CD4-positive, alpha-beta T cell (primary cell): ENCODE measurements around the gene THAP7. TPM values are rescaled to one million over a fixed set of nuclear protein-coding genes. Genes with fewer than 3 reads are reported as not detected.

Experiments
- ATAC-seq: fragments of 200-7000 bp; cut with Tn5 transposase; one replicate; pipeline ENCODE4 v1.10.0; 2022; ENCODE audit warnings: mild to moderate bottlenecking; ENCODE audit not compliant: poor library complexity
- CTCF ChIA-PET: fragments of 350-600 bp; sonication (Branson Sonifier 250); formaldehyde crosslinking; loops from one replicate; lab custom pipeline; 2021; ENCODE audit warnings: antibody characterized with exemption, inconsistent platforms; lab: Charles Lee
- POLR2A ChIA-PET: fragments of 350-600 bp; sonication (Branson Sonifier 250); formaldehyde crosslinking; loops from one replicate; lab custom pipeline; 2021; ENCODE audit warnings: antibody characterized with exemption, inconsistent platforms; lab: Charles Lee
- DNase-seq, 14 experiments: peaks; one replicate each; pipeline ENCODE4 v3.0.0-alpha.2; 2013 to 2020; ENCODE audit warnings: mixed read lengths in 2 of 14
- H3K27ac ChIP-seq, 2 donors: one replicate each; pipeline versions ENCODE4 v1.5.1 to v1.7.0; 2013; ENCODE audit warnings: low read length in 2 of 2, low read depth in 1 of 2, mild to moderate bottlenecking in 1 of 2
- H3K27me3 ChIP-seq, 2 experiments: 1 replicate in 1 of 2; 2 replicates in 1 of 2; pipeline versions ENCODE4 v1.6.1 to v1.7.0; 2013; ENCODE audit warnings: low read length in 2 of 2, control low read depth in 1 of 2, mild to moderate bottlenecking in 1 of 2, moderate library complexity in 1 of 2; ENCODE audit not compliant: insufficient read depth in 2 of 2, control insufficient read depth in 1 of 2
- H3K36me3 ChIP-seq: one replicate; pipeline ENCODE4 v1.6.1; 2013; ENCODE audit warnings: low read length, control low read depth; ENCODE audit not compliant: insufficient read depth
- H3K4me1 ChIP-seq: one replicate; pipeline ENCODE4 v1.6.1; 2013; ENCODE audit warnings: low read length, control low read depth; ENCODE audit not compliant: insufficient read depth
- H3K4me3 ChIP-seq: one replicate; pipeline ENCODE4 v1.5.1; 2013; ENCODE audit warnings: mild to moderate bottlenecking, low read length, moderate library complexity
- H3K9me3 ChIP-seq, 2 experiments: 1 replicate in 1 of 2; 2 replicates in 1 of 2; pipeline versions ENCODE4 v1.6.1 to v1.7.0; 2013; ENCODE audit warnings: low read length in 2 of 2, mild to moderate bottlenecking in 2 of 2, control low read depth in 1 of 2, moderate library complexity in 1 of 2; ENCODE audit not compliant: control insufficient read depth in 1 of 2, insufficient read depth in 1 of 2
- H3K27ac Mint-ChIP-seq: one replicate; pipeline ENCODE4 v1.8.0; 2020; ENCODE audit warnings: mixed read lengths
- H3K27me3 Mint-ChIP-seq: one replicate; pipeline ENCODE4 v1.8.0; 2021; ENCODE audit warnings: mixed read lengths
- H3K36me3 Mint-ChIP-seq: one replicate; pipeline ENCODE4 v1.8.0; 2021; ENCODE audit warnings: low read depth, mixed read lengths
- H3K4me1 Mint-ChIP-seq: one replicate; pipeline ENCODE4 v1.8.0; 2021; ENCODE audit warnings: low read depth, mixed read lengths
- H3K4me3 Mint-ChIP-seq: one replicate; pipeline ENCODE4 v1.8.0; 2020; ENCODE audit warnings: mild to moderate bottlenecking, mixed read lengths
- H3K9me3 Mint-ChIP-seq: one replicate; pipeline ENCODE4 v1.8.0; 2020; ENCODE audit warnings: mixed read lengths
- intact Hi-C, 2 experiments: fragments of 100-400 bp; cut with DNase I in 1 of 2; cut with micrococcal nuclease in 1 of 2; formaldehyde crosslinking; loops; one replicate each; pipeline versions ENCODE4 v1.15.1 to v1.9.0; 2023 to 2025; cut with DNase I, micrococcal nuclease
- total RNA-seq, 174 experiments: library from RNA in 2 of 174; stranded (reverse) in 2 of 174; gene quantifications; one replicate each; pipeline ENCODE4 v1.2.3 and lab custom pipeline; 2021 to 2026
- TF ChIP-seq, protein P1 (sequence below): fragments of 200-600 bp; IDR thresholded peaks from one replicate; pipeline ENCODE4 v1.8.0; 2022; ENCODE audit warnings: antibody characterized with exemption, mild to moderate bottlenecking

The THAP7 gene
- total RNA-seq, 2 experiments from 2014 or later, result 82.7 to 84.0 TPM

DNA sequence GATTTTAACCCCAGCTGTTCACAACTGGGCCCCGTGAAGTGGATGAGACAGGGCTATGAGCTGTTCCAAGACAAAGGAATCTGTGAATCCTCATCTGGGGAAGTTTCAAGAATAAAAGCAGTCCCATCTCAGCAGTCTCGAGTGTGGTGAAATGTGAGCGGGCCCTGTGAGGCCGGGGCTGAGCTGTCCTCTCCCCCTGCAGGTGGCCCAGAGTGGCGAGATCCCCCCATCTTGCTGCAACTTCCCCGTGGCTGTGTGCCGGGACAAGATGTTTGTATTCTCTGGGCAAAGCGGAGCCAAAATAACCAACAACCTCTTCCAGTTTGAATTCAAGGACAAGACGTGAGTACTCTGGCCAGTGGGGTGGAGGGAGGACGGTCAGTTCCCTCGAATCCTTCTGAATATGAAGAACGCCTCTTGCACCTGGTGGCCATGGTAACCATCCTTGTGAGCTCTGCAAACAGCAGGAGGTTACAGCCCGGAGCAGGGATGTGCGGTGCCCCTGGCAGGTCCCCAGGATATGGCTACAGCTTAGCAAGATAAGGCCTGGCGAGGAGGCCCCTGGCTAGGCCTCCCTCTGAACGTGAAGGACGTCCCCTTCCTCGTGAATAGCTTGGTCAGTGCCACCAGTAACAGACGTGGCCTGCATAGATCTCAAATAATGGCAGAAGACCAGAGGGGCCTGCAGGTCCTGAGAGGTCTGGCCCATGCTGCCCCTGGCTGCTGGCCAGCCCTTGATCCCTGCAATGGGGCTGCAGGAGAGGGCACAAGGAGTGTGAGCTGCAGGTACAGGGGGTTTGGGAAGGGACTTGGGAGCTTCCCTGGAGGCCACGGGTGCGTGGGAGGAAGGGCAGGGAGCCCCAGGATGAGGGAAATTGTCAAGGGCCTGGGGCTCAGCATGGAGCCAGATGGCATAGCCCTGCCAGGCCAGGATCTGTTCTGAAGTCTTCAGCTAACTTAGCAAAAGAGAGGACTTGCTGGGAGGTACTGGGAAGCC is 11.4 kb downstream of the THAP7 start:
- Mint-ChIP-seq H3K27me3 (no peaks in the 10 kb centered on the region), H3K4me1 (no peaks in the 10 kb centered on the region), H3K4me3 (no peak overlapping the region), H3K9me3 (no peaks in the 10 kb centered on the region), H3K36me3 (peaks cover 26% of the 10 kb centered on the region), H3K27ac (no peak overlapping the region)
- POLR2A ChIA-PET, result interaction anchor here (0.7 to 1.2 kb wide), 2 partner anchors 8 to 10 kb away, joined by 3 read pairs; partner anchors contain the start of gene LZTR1
- no peak overlapping the region for H3K4me3 ChIP-seq
- TF ChIP-seq, protein P1, sequence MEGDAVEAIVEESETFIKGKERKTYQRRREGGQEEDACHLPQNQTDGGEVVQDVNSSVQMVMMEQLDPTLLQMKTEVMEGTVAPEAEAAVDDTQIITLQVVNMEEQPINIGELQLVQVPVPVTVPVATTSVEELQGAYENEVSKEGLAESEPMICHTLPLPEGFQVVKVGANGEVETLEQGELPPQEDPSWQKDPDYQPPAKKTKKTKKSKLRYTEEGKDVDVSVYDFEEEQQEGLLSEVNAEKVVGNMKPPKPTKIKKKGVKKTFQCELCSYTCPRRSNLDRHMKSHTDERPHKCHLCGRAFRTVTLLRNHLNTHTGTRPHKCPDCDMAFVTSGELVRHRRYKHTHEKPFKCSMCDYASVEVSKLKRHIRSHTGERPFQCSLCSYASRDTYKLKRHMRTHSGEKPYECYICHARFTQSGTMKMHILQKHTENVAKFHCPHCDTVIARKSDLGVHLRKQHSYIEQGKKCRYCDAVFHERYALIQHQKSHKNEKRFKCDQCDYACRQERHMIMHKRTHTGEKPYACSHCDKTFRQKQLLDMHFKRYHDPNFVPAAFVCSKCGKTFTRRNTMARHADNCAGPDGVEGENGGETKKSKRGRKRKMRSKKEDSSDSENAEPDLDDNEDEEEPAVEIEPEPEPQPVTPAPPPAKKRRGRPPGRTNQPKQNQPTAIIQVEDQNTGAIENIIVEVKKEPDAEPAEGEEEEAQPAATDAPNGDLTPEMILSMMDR, result no peak
- peaks cover 11% of the 10 kb centered on the region for H3K4me1 ChIP-seq
- no peak for ATAC-seq
- DNase-seq, result no peak
- intact Hi-C loops, result loop anchor here in 1 of 2 experiments (5.0 kb wide), 1 partner anchor 52 kb away; no protein-coding TSS in a partner anchor
- CTCF ChIA-PET, result no interaction called here
- no peak overlapping the region for H3K27ac ChIP-seq
- no peaks in the 10 kb centered on the region for H3K27me3 ChIP-seq
- H3K9me3 ChIP-seq, result no peaks in the 10 kb centered on the region
- peaks cover 66% of the 10 kb centered on the region for H3K36me3 ChIP-seq

DNA sequence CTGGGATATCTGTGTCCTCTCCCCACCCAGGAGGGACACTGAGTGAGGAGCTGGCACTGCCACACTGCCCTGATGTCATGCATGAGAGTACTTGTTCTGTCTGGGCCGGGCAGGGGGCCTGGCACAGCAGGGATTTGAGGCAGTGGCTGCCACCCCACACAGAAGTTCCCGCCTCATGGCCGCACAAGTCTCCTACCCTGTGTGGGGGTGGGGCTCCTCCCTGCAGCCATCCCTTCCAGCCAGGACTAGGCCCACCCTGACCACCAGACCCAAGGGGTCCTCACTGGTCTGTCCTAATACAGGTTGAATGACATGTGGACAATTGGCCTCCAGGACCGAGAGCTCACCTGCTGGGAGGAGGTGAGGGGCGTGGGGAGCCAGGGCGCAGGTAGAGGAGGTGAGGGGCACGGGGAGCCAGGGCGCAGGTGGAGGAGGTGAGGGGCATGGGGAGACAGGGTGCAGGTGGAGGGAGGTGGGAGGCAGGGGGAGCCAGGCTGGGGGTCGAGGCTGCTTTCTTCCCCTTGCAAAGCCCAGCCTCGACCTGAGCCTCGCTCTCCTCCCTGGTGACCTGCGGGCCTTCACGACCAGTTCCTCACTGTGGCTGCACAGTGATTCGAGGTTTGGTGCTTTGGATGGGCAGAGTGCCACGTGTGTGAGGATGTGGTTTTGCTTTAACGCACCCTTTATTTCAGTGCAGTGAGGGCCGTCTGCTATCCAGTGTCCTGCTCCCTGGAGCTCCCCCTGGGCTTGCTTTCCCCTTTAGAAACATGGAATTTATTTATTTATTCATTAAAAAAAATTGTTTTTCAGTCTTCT is 12.4 kb downstream of the THAP7 start:
- ChIA-PET POLR2A (interaction anchor here (1.2 kb wide), 1 partner anchor 9 kb away, joined by 3 read pairs; no protein-coding TSS in a partner anchor), CTCF (no interaction called here)
- no peaks in the 10 kb centered on the region for H3K9me3 Mint-ChIP-seq
- Histone ChIP-seq H3K4me3 (no peak overlapping the region), H3K4me1 (peaks cover 13% of the 10 kb centered on the region), H3K36me3 (peaks cover 66% of the 10 kb centered on the region), H3K9me3 (no peaks in the 10 kb centered on the region), H3K27me3 (no peaks in the 10 kb centered on the region), H3K27ac (no peak overlapping the region)
- no peaks in the 10 kb centered on the region for H3K27me3 Mint-ChIP-seq
- peaks cover 19% of the 10 kb centered on the region for H3K36me3 Mint-ChIP-seq
- no peak overlapping the region for H3K4me3 Mint-ChIP-seq
- H3K4me1 Mint-ChIP-seq, result no peaks in the 10 kb centered on the region
- TF ChIP-seq, protein P1, result no peak
- ATAC-seq (no peak), DNase-seq (no peak)
- intact Hi-C loops, result loop anchor here (5.0 to 10.0 kb wide), 2 partner anchors 53 to 135 kb away; partner anchors contain the start of genes PI4KA (in 1 of the 2) and SNAP29 (in 1 of the 2)
- no peak overlapping the region for H3K27ac Mint-ChIP-seq

DNA sequence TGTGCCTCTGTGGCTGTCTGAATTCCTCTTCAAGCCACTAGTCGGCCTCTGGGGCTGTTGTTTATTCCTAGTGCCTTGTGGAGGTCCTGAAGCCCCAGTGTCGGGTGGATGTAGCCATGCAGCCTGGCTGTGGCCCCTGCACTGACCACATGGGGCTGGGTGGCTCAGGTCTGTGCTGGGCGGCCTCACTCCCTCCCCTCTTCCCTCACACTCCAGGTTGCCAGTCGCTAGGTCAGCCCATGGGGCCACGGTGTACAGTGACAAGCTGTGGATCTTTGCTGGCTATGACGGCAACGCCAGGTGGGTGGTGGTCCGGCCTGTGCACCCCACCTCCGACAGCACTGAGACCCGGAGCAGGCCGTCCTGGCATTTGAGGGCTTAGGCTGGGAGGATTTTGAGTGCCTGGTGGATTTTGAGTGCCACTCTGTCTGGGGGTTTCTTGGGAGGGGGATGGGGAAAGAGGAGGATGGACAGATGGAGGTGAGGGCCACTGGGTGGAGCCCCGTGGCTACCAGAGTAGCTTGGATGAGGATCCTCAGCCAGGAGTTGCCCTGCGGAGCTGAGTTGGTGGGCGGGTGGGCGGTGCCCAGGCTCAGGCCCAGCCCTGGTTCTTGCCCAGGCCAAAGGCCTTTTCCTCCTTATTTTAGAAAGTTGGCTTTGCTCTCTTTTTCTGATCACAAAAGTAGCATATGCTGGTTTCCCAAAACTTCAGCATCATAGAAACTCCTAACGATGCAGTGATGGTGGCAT is 13.2 kb downstream of the THAP7 start:
- ChIA-PET CTCF (no interaction called here), POLR2A (no interaction called here)
- Mint-ChIP-seq H3K4me3 (no peak overlapping the region), H3K27me3 (no peaks in the 10 kb centered on the region), H3K27ac (no peak overlapping the region), H3K36me3 (peaks cover 23% of the 10 kb centered on the region), H3K4me1 (peaks cover 6% of the 10 kb centered on the region), H3K9me3 (no peaks in the 10 kb centered on the region)
- Histone ChIP-seq H3K9me3 (no peaks in the 10 kb centered on the region), H3K27ac (no peak overlapping the region), H3K27me3 (no peaks in the 10 kb centered on the region), H3K36me3 (peaks cover 69% of the 10 kb centered on the region), H3K4me3 (no peak overlapping the region), H3K4me1 (peaks cover 14% of the 10 kb centered on the region)
- intact Hi-C loops, result loop anchor here in 1 of 2 experiments (10.0 kb wide), 1 partner anchor 134 kb away; the partner anchor contains the start of genes PI4KA and SNAP29
- ATAC-seq (no peak), DNase-seq (no peak)
- TF ChIP-seq, protein P1, result no peak
